Nephron progenitor cell (in vitro differentiated cells): ENCODE data around the gene EYA3.

Source experiments
- DNase-seq: peaks from one replicate; pipeline ENCODE4 v3.0.0; 2021
- H3K27ac Mint-ChIP-seq: 2 replicates; pipeline ENCODE4 v1.8.0; 2021; ENCODE audit warnings: mild to moderate bottlenecking, moderate library complexity, mixed read lengths
- H3K27me3 Mint-ChIP-seq: 2 replicates; pipeline ENCODE4 v1.8.0; 2021; ENCODE audit warnings: mild to moderate bottlenecking, low read depth, mixed read lengths; ENCODE audit not compliant: poor library complexity
- H3K36me3 Mint-ChIP-seq: 2 replicates; pipeline ENCODE4 v1.8.0; 2021; ENCODE audit warnings: low read depth, mixed read lengths
- H3K4me1 Mint-ChIP-seq: 2 replicates; pipeline ENCODE4 v1.8.0; 2021; ENCODE audit warnings: mixed read lengths
- H3K4me3 Mint-ChIP-seq: 2 replicates; pipeline ENCODE4 v1.8.0; 2021; ENCODE audit warnings: mild to moderate bottlenecking, moderate library complexity, mixed read lengths
- H3K9me3 Mint-ChIP-seq: 2 replicates; pipeline ENCODE4 v1.8.0; 2021; ENCODE audit warnings: mild to moderate bottlenecking, moderate library complexity, mixed read lengths
- CTCF ChIP-seq: fragments of 200-600 bp; sonication (generic); IDR thresholded peaks from 2 replicates; pipeline ENCODE4 v1.5.0; 2021; ENCODE audit warnings: antibody characterized with exemption

Gene EYA3

GRCh38 chr1:28126783-28127490, 38.5 kb upstream of the EYA3 start:
- no peak for TF ChIP-seq CTCF
- H3K4me3 Mint-ChIP-seq = no peak overlapping the region
- DNase-seq = no peak
- H3K36me3 Mint-ChIP-seq = no peaks in the 10 kb centered on the region
- no peaks in the 10 kb centered on the region for H3K9me3 Mint-ChIP-seq
- peaks cover 9% of the 10 kb centered on the region for H3K4me1 Mint-ChIP-seq
- no peak overlapping the region for H3K27ac Mint-ChIP-seq
- peaks cover 45% of the 10 kb centered on the region for H3K27me3 Mint-ChIP-seq

- Mint-ChIP-seq H3K4me3 (no peak overlapping the region), H3K36me3 (no peaks in the 10 kb centered on the region), H3K9me3 (no peaks in the 10 kb centered on the region), H3K27me3 (peaks cover 45% of the 10 kb centered on the region), H3K4me1 (peaks cover 6% of the 10 kb centered on the region), H3K27ac (no peak overlapping the region)
- no peak for TF ChIP-seq CTCF
- no peak for DNase-seq
These were observed 37.8 kb upstream of the EYA3 start for GRCh38 chr1:28126212-28126611.

GRCh38 chr1:28123461-28123961, 35.1 kb upstream of the EYA3 start:
- DNase-seq = no peak
- peaks cover 3% of the 10 kb centered on the region for H3K9me3 Mint-ChIP-seq
- peak overlapping the region; percentile 21 for H3K27ac Mint-ChIP-seq
- TF ChIP-seq CTCF = no peak
- peaks cover 36% of the 10 kb centered on the region for H3K27me3 Mint-ChIP-seq
- H3K4me3 Mint-ChIP-seq = no peak overlapping the region
- H3K36me3 Mint-ChIP-seq = no peaks in the 10 kb centered on the region
- H3K4me1 Mint-ChIP-seq = peaks cover 6% of the 10 kb centered on the region

GRCh38 chr1:28122183-28122582, 33.8 kb upstream of the EYA3 start:
- Mint-ChIP-seq H3K9me3 (peaks cover 3% of the 10 kb centered on the region), H3K36me3 (no peaks in the 10 kb centered on the region), H3K4me3 (no peak overlapping the region), H3K27me3 (peaks cover 24% of the 10 kb centered on the region), H3K4me1 (peaks cover 6% of the 10 kb centered on the region), H3K27ac (no peak overlapping the region)
- no peak for DNase-seq
- TF ChIP-seq CTCF = no peak

GRCh38 chr1:28119556-28119955, 31.1 kb upstream of the EYA3 start:
- Mint-ChIP-seq H3K27me3 (peaks cover 11% of the 10 kb centered on the region), H3K9me3 (peaks cover 3% of the 10 kb centered on the region), H3K27ac (no peak overlapping the region), H3K36me3 (no peaks in the 10 kb centered on the region), H3K4me3 (no peak overlapping the region), H3K4me1 (peaks cover 6% of the 10 kb centered on the region)
- no peak for TF ChIP-seq CTCF
- no peak for DNase-seq

GRCh38 chr1:28118640-28119307, 30.4 kb upstream of the EYA3 start:
- peaks cover 3% of the 10 kb centered on the region for H3K9me3 Mint-ChIP-seq
- H3K27ac Mint-ChIP-seq = no peak overlapping the region

More at GRCh38 chr1:28118640-28119307, 30.4 kb upstream of the EYA3 start:
- H3K4me1 Mint-ChIP-seq = peaks cover 6% of the 10 kb centered on the region
- TF ChIP-seq CTCF = no peak
- peaks cover 11% of the 10 kb centered on the region for H3K27me3 Mint-ChIP-seq
- no peak for DNase-seq
- H3K4me3 Mint-ChIP-seq = no peak overlapping the region
- no peaks in the 10 kb centered on the region for H3K36me3 Mint-ChIP-seq
